ENCODE data around the gene PCYOX1L. TPM values are rescaled to one million over a fixed set of nuclear protein-coding genes. Genes with fewer than 3 reads are reported as not detected.
"Not testable (repeated sequence)": the region's sequence is repeated elsewhere in the genome, so short reads cannot be mapped to it uniquely, and the experiment has no call there.

Gene PCYOX1L
- total and polyA plus RNA-seq, 2 experiments from 2014 or later, result 10.4 to 10.7 TPM

DNA sequence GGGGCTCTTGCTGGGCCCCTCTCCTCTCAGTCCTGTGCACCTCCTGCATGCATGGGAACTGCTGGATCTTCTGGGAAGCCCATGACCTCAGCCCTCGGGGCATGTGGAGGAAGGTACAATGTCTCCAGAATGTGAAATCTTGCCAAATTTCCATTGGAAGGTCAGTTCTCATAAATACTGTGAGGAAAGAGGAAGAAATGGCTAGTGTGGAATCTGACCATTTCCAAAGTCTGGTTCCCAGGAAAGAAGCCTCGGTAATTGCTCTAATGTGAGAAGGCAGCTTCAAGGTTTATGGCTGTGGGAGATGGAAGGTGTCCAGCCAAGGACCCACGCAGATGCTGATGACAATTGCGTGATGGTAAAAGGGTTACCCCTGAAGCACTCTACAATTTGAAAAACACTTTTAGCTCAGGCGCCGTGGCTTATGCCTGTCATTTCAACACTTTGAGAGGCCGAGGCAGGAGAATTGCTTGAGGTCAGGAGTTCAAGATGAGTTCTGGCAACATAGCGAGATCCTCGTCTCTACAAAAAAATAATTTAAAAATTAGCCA, 29.3 kb downstream of the PCYOX1L start:
- H3K9me2 ChIP-seq (ENCODE audit: insufficient read depth), result no peaks in the 10 kb centered on the region
- 0 out of 2 replicates have a peak, but pooled peaks cover 3% of the 10 kb centered on the region for H3K4me1 ChIP-seq (ENCODE audit: insufficient read depth)
- in situ Hi-C loops (cut with MboI), result no loop called here
- 86 to 87% methylated on average over 9 of the region's 9 CpGs for WGBS, 2 experiments (ENCODE audit: low coverage in 1 of 2, low lambda C conversion rate in 2 of 2, missing lambda C conversion rate in 2 of 2)
- DNase-seq, result peak; percentile 42
- TF ChIP-seq EZH2phosphoT487 (IDR thresholded peaks at IDR 0.05; ENCODE audit: insufficient read depth, low read depth), result no peak
- TF ChIP-seq EZH2 (IDR thresholded peaks at IDR 0.05; ENCODE audit: insufficient read depth, poor library complexity, severe bottlenecking), result no peak
- H3K27me3 ChIP-seq (replicated peaks; ENCODE audit: insufficient read depth), result no peaks in the 10 kb centered on the region
- no peaks in the 10 kb centered on the region for H3K9me3 ChIP-seq (ENCODE audit: low read depth)
- H3K79me2 ChIP-seq (ENCODE audit: insufficient read depth), result no peaks in the 10 kb centered on the region
- no peaks in the 10 kb centered on the region for H3K36me3 ChIP-seq (ENCODE audit: low read depth)
- H2AFZ ChIP-seq, result no peak overlapping the region
- H3K4me2 ChIP-seq (ENCODE audit: unreplicated experiment), result no peak overlapping the region
- no peak overlapping the region for H3K9ac ChIP-seq
- H3F3A ChIP-seq (ENCODE audit: insufficient read depth), result no peaks in the 10 kb centered on the region
- no peaks in the 10 kb centered on the region for H4K20me1 ChIP-seq (ENCODE audit: insufficient read depth)
- H3K27ac ChIP-seq, result no peak overlapping the region
- H3K4me3 ChIP-seq, result no peak overlapping the region

GRCh38 chr5:149387982-149388381, 30.1 kb downstream of the PCYOX1L start:
- TF ChIP-seq EZH2phosphoT487 (IDR thresholded peaks at IDR 0.05; ENCODE audit: insufficient read depth, low read depth) (no peak), EZH2 (IDR thresholded peaks at IDR 0.05; ENCODE audit: insufficient read depth, poor library complexity, severe bottlenecking) (no peak)
- H3K9me2 ChIP-seq (ENCODE audit: insufficient read depth), result no peaks in the 10 kb centered on the region
- no peak overlapping the region for H3K27ac ChIP-seq
- H3K36me3 ChIP-seq (ENCODE audit: low read depth), result no peaks in the 10 kb centered on the region
- H4K20me1 ChIP-seq (ENCODE audit: insufficient read depth), result no peaks in the 10 kb centered on the region
- WGBS, 2 experiments (ENCODE audit: low coverage in 1 of 2, low lambda C conversion rate in 2 of 2, missing lambda C conversion rate in 2 of 2), result 40 to 61% methylated on average over 1 of the region's 1 CpG
- H3K4me1 ChIP-seq (ENCODE audit: insufficient read depth), result 0 out of 2 replicates have a peak, but pooled peaks cover 3% of the 10 kb centered on the region
- H3K27me3 ChIP-seq (replicated peaks; ENCODE audit: insufficient read depth), result no peaks in the 10 kb centered on the region
- H3K4me3 ChIP-seq, result no peak overlapping the region
- in situ Hi-C loops (cut with MboI), result no loop called here
- no peaks in the 10 kb centered on the region for H3K9me3 ChIP-seq (ENCODE audit: low read depth)
- peak; percentile 48 for DNase-seq
- no peaks in the 10 kb centered on the region for H3F3A ChIP-seq (ENCODE audit: insufficient read depth)
- H2AFZ ChIP-seq, result no peak overlapping the region
- H3K9ac ChIP-seq, result no peak overlapping the region
- no peak overlapping the region for H3K4me2 ChIP-seq (ENCODE audit: unreplicated experiment)
- H3K79me2 ChIP-seq (ENCODE audit: insufficient read depth), result no peaks in the 10 kb centered on the region

DNA sequence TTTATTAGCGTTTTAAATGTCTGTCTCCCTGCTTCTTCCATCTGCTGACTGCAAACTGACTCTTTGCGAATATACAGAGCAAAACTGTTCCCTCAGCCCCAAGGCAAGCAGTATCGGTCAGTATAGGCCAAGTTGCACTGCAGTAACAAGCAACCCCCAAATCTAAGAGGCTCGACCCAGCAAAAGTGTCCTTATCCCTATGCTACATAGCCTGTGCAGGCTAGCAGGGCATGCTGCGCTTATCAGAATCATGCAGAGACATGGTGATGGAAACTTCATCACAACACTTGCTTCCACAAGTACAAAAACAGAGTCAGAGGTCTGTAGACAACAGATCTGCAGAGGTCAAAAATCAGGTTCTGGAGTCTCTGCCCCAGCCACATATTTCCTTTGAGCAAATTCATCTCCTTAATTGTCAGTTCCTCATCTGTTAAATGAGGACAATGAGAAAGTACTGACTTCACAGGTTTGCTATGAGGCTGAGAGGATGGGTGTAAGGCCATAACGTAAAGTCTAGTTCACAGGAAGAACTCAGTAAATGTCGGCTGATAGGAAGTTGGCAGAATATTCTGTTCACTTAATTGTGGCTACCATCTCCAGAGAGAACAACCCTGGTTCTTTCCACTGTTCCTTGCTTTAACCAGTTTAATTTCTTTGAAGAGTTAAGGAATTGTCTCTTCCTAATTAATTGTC, 30.8 kb downstream of the PCYOX1L start:
- 0 out of 2 replicates have a peak, but pooled peaks cover 3% of the 10 kb centered on the region for H3K4me1 ChIP-seq (ENCODE audit: insufficient read depth)
- no peaks in the 10 kb centered on the region for H3K36me3 ChIP-seq (ENCODE audit: low read depth)
- WGBS, 2 experiments (ENCODE audit: low coverage in 1 of 2, low lambda C conversion rate in 2 of 2, missing lambda C conversion rate in 2 of 2), result 82 to 86% methylated on average over 7 of the region's 7 CpGs
- no peaks in the 10 kb centered on the region for H3K9me3 ChIP-seq (ENCODE audit: low read depth)
- no peak overlapping the region for H2AFZ ChIP-seq
- no peak overlapping the region for H3K4me2 ChIP-seq (ENCODE audit: unreplicated experiment)
- H3K27ac ChIP-seq, result no peak overlapping the region
- no peaks in the 10 kb centered on the region for H3K9me2 ChIP-seq (ENCODE audit: insufficient read depth)
- no peaks in the 10 kb centered on the region for H3K79me2 ChIP-seq (ENCODE audit: insufficient read depth)
- in situ Hi-C loops (cut with MboI), result no loop called here
- H3K9ac ChIP-seq, result no peak overlapping the region
- H3K27me3 ChIP-seq (replicated peaks; ENCODE audit: insufficient read depth), result no peaks in the 10 kb centered on the region
- no peaks in the 10 kb centered on the region for H4K20me1 ChIP-seq (ENCODE audit: insufficient read depth)
- H3K4me3 ChIP-seq, result no peak overlapping the region
- no peak for DNase-seq
- TF ChIP-seq EZH2 (IDR thresholded peaks at IDR 0.05; ENCODE audit: insufficient read depth, poor library complexity, severe bottlenecking), result no peak
- no peaks in the 10 kb centered on the region for H3F3A ChIP-seq (ENCODE audit: insufficient read depth)

DNA sequence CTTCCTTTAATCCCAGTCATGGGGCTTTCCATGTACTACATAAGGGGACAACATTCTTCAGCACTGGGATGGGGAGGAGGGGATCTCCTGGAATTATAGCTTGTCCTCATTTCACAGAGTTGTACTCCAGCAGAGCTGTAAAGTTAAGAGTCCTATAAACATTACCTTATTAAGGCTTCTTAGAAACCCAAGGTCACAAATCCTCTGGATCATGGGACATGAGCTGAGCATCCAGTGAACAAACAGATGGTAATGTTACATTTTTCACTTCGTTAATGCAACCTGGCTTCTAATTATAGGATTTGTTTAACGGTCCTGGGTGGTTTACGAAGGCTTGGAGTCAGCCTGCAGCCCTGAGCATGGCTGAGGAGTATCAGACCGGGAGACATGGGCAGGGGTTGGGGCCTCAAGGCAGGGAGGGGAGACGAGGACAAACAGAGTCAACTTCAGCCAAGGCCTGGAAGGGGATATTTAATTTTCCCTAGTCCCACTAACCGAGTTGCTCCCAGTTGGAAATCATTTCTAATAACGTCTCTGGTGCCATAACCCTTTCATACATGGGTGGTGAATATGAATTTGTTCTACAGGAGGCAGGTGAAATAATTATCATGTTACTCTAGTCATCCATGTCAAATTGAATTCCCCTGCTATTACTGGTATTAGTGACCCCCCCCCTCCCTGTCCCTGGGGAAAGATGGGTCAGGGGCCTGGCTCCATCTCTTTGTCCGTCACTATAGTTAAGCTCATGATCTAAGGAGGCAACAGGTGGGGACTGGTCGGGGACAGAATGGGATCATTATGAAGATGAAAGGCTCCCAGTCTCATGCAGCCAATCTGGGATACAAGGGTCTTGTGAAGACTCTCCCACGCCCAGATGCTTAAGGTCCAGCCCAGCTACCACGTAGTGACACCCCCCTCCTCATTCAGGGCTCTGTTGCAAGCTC, 32.0 kb downstream of the PCYOX1L start:
- DNase-seq, result no peak
- in situ Hi-C loops (cut with MboI), result no loop called here

DNA sequence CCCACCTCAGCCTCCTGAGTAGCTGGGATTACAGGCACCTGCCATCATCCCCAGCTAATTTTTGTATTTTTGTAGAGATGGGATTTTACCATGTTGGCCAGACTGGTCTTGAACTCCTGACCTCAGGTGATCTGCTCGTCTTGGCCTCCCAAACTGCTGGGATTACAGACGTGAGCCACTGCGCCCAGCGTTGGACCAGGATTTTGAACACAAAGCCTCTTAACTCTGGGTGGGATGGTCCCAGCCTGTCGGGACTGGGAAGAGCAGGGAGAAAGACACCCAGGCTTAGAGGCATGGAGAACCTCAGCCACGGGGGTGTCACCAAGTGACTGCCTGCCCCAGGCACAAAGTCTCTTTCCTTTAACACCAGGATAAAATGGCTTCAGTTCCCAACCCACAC, 33.2 kb downstream of the PCYOX1L start:
- H3K4me2 ChIP-seq (ENCODE audit: unreplicated experiment); H3K27ac ChIP-seq; H3K9me3 ChIP-seq (ENCODE audit: low read depth); in situ Hi-C loops (cut with MboI); H3K79me2 ChIP-seq (ENCODE audit: insufficient read depth); H3F3A ChIP-seq (ENCODE audit: insufficient read depth); H4K20me1 ChIP-seq (ENCODE audit: insufficient read depth); H3K4me1 ChIP-seq (ENCODE audit: insufficient read depth); H3K9ac ChIP-seq; DNase-seq; H3K27me3 ChIP-seq (replicated peaks; ENCODE audit: insufficient read depth); H3K9me2 ChIP-seq (ENCODE audit: insufficient read depth); H3K4me3 ChIP-seq; H3K36me3 ChIP-seq (ENCODE audit: low read depth); H2AFZ ChIP-seq: not testable (repeated sequence)
- WGBS, 2 experiments (ENCODE audit: low coverage in 1 of 2, low lambda C conversion rate in 2 of 2, missing lambda C conversion rate in 2 of 2), result 90 to 95% methylated on average over 6 of the region's 6 CpGs

More for the DNA sequence above, 32.0 kb downstream of the PCYOX1L start:
- no peak overlapping the region for H3K4me2 ChIP-seq (ENCODE audit: unreplicated experiment)
- no peaks in the 10 kb centered on the region for H4K20me1 ChIP-seq (ENCODE audit: insufficient read depth)
- H3K9me3 ChIP-seq (ENCODE audit: low read depth), result no peaks in the 10 kb centered on the region
- no peaks in the 10 kb centered on the region for H3K9me2 ChIP-seq (ENCODE audit: insufficient read depth)
- no peak overlapping the region for H3K9ac ChIP-seq
- WGBS, 2 experiments (ENCODE audit: low coverage in 1 of 2, low lambda C conversion rate in 2 of 2, missing lambda C conversion rate in 2 of 2), result 70 to 71% methylated on average over 11 of the region's 11 CpGs
- H3K27ac ChIP-seq, result no peak overlapping the region
- H2AFZ ChIP-seq, result no peak overlapping the region
- TF ChIP-seq EZH2 (IDR thresholded peaks at IDR 0.05; ENCODE audit: insufficient read depth, poor library complexity, severe bottlenecking) (no peak), EZH2phosphoT487 (IDR thresholded peaks at IDR 0.05; ENCODE audit: insufficient read depth, low read depth) (no peak)
- H3K27me3 ChIP-seq (replicated peaks; ENCODE audit: insufficient read depth), result no peaks in the 10 kb centered on the region
- H3F3A ChIP-seq (ENCODE audit: insufficient read depth), result no peaks in the 10 kb centered on the region
- no peak overlapping the region for H3K4me3 ChIP-seq
- no peaks in the 10 kb centered on the region for H3K79me2 ChIP-seq (ENCODE audit: insufficient read depth)
- H3K36me3 ChIP-seq (ENCODE audit: low read depth), result no peaks in the 10 kb centered on the region
- 0 out of 2 replicates have a peak, but pooled peaks cover 3% of the 10 kb centered on the region for H3K4me1 ChIP-seq (ENCODE audit: insufficient read depth)

Measured in GM23248 (cell line).